GM04504 (cell line): ENCODE measurements around the gene MNAT1.

Experiments used
- DNase-seq: peaks from one replicate; pipeline ENCODE4 v3.0.0-alpha.2; 2012; ENCODE audit warnings: low read depth

MNAT1 gene

DNA sequence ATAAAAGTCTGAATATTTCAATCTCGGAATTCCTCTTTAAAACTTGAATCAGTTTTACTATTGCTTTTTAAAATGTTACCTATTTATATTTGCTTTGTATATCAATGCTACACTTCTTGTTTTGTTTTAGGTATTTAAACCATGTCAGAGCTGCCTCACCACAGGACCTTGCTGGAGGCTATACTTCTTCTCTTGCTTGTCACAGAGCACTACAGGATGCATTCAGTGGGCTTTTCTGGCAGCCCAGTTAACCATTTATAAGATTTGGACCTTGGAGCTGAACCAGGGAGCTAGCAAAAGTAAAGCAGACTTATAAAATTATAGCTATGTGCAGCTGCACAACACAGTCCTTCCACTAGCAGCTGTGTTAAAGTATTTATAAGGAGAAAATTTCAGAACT, 233.5 kb downstream of the MNAT1 start:
- no peak for DNase-seq

DNA sequence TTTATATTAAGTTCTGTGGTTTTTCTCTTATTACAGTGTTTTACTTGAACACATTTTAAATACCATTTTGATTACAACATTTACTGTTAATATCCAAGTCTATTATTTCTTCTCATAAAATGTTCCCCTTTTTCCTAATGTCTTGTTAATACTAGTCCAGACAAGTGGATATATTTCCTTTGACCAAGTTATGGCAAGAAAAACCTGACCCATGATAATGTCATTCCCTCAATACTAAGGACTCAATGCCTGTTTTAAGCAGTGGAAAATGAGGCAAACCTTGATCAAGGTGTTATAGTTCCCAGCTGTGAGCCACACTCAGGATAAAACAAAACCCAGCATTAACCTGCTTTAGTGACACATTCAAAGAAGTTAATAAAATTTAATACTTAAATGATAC, 234.1 kb downstream of the MNAT1 start:
- no peak for DNase-seq

DNA sequence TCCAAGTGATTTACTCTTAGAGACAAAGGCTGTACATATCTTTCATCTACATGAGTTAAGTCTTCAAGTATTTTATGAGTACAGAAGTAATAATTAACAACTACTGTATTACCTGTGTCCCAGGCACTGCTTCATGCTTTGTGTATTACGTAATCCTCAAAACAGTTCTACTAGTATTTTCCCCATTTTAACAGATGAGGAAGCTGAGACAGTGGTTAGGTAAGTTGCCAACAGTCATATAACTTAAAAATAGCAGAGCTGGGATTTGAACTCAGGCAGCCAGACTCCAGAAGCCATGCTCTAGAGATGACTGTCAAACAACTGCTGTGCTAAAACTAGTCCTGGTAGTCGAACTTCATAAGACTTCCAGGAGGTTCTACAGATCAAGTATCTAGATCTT, 235.6 kb downstream of the MNAT1 start:
- DNase-seq, result no peak

DNA sequence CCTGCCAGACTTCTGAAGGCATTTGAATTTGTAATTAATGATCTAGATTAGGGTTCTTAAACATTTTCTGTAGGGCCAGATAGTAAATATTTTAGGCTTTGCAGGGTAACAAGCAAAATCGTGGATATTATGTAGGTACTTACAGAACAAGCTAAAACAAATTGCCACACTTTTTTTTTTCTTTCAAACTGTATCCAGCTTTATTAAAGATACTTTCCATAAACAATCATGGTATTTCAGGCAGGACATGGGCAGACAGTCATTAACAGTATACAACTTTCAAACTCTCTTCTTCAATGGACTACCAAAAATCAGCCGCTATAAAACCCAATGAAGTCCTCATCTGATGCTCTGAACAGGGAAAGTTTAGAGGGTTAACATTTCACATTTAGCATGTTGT, 236.7 kb downstream of the MNAT1 start:
- DNase-seq, result no peak

DNA sequence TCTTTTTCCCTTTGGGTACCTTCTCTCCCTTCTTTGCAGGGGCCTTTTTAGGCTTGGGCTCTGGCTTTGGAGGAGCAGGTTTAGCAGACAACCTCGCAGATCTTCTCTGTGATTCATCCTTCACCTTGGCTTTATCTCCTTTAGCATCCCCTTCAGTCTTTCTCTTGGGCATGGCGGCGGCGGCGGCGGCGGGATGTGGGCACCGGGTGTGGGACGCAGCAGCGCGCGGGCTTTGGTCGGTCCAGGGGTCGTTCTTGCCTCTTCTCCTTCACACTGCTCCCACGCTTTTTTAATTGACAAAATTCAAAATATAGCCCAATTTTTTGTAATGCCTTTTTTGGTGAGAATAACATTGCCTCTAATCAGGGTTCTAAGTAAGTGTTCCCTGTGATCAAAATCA, 237.7 kb downstream of the MNAT1 start:
- no peak for DNase-seq

DNA sequence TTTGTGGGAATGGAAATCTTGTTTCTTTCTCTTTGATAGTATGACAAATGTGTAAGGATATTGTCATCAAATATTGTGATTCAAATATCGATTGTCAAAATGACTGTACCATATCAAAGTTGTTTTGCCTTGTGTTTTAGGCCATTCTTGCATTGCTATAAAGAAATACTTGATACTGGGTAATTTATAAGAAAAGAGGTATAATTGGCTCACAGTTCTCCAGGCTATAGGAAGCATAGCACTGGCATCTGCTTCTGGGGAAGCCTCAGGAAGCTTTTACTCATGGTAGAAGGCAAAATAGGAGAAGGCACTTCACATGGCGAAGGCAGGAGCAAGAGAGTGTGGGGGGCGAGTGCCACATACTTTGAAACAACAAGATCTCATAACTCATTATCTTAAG, 238.5 kb downstream of the MNAT1 start:
- DNase-seq, result no peak

DNA sequence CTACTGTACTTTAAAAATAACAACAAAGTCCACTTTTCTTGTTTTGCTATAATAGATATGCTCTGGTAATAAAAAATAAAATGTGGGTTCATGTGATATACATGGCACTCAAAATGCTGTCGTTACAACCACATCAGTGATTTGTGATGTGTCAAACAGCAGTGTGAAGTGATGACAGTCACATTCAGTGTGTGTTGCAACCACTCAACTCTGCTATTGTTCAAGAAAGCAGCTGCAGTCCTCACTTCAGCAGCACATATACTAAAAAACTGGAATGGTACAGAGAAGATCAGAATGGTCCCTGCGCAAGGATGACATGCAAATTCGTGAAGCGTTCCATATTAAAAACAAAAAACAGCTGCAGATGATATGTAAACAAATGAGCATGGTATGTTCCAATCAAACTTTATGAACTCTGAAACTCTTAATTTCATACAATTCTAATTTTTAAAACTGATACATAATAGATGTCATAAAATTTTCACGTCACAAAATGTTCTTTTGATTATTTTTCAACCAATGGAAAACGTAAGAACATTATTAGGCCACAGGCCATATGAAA, 239.6 kb downstream of the MNAT1 start:
- no peak for DNase-seq

DNA sequence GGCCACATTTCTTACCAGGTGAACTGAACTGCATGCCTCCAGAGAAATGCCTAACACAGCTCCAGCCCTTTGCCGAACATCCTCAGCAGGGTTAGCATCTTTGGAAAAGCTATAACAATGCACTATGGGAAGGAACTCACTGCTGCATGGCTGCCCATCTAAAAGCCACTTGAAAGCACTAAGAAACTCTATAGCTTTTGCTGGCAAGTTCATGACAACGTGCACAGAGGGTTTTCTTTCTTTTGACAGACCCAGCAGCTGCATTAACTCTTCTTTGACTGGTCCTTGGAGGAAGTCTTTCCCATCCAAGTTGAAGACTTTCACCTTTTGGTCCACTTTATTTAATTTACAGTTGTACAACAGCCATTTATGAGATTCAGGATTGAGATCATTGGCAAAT, 241.0 kb downstream of the MNAT1 start:
- no peak for DNase-seq

DNA sequence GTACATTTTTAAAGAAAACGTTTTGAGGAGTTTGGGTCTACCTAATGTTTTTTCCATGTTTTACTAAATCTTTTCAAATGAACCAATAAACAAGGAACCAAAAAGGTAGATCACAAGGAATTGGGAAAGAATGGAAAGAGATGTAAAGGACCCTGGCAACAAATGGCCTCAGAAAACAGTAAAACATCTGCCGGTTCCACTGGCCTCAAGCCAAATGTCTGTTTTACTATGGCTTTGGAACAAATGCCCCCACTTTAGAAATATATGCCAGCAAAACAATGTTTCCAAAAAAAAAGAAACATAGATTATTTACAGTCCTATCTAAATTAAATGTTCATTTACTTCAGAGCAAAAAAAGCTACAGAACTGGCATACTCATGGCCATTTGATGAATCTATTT, 243.3 kb downstream of the MNAT1 start:
- DNase-seq, result no peak

DNA sequence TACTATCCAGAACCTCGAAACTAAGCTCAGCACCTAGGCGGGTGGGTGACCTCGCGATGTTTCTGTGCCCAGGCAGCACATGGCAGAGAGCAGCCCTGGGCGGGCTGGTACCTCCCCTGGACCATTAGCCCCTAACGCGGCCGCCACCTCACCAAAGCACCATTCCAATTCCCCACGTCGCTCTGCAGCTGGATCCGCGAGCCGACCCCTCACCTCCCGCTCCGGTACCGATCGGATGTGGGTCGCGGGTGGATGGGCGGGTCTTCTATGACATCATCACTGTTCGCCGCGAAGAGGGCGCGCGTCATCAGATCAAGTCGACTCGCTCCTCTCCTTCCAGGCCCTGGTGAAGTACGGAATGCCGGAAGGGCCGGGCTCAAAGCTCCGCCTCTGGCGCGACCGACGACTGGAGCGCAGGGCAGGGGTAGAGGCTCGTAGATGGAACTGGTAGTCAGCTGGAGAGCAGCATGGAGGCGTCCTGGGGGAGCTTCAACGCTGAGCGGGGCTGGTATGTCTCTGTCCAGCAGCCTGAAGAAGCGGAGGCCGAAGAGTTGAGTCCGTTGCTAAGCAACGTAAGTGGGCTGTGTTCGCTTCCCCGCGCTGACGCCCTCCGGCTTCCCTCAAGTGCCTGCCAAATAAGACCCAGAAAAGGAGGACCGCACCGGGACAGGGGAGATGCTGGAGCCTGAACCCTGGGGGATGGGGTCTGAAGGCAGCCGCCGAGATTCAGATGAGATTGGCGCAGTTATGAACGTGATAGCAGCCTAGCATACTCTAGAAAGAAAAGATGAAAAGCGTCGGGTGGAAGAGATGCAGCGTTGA, 246.5 kb downstream of the MNAT1 start, which contains the start of the genes SLC38A6 and TRMT5:
Gene SLC38A6 (plus strand): TSS at position 435 of the 822 bp plus-strand sequence. CDS start 33 bp downstream, at position 468.
Gene TRMT5 (minus strand): TSS at position 269 of the 822 bp plus-strand sequence. CDS start 106 bp downstream, at position 163.
- DNase-seq, result peak; percentile 93

DNA sequence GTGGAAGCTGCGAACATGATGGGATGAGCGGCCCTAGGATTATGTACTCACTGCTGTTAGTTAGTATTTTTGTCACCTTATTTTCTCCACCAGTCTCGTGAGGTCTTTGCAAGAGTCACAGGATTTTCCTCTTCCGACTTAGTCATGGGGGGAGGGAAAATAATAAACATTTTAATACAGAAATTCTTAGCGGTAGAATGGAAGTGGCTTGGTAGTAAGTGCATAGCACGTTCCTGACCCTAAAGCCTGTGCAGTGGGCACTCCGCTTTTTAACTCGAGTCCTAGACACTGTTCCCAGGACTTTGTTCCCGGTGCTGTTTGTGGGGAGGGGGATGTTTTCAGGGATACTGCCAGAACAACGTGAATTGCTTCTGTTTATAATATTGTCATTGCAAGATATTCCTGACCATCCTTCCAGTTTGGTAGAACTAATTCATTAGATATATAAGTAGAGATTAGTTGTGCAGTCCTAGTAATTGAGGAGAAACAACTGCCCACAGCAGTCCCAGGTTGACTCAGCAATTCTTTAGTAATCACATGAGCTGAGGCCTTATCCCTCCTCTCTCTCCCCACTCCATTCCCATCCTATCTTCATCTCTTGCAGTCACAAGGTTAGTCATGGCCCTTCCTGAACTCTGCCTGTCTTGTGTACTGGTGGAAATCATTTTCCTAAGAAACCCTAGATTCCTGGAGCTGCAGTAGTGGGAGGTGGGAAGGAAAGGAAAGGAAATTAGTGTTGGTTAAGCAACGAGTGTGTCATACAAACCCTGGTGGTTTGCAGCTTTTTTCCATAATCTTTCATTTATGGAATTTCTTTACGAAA, 247.3 kb downstream of the MNAT1 start:
- DNase-seq, result peak; percentile 48

DNA sequence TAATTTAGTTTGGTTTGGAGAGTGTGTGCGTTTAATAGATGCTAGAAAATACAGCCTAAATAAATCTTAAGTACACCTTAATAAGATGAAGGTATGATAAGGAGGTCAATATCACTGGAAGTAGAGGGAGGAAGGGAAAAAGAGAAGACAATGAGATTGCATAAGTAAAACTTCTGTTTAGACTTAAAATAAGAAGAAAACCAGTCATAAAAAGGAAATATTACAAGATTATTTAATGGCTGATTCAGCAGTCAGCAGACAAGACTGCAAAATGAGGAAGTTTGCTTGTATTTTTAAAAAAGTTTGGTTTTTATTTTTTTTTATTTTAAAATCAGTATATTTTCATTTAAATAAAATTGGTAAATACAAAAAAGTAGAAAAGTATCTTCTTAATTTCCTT, 249.6 kb downstream of the MNAT1 start:
- no peak for DNase-seq

DNA sequence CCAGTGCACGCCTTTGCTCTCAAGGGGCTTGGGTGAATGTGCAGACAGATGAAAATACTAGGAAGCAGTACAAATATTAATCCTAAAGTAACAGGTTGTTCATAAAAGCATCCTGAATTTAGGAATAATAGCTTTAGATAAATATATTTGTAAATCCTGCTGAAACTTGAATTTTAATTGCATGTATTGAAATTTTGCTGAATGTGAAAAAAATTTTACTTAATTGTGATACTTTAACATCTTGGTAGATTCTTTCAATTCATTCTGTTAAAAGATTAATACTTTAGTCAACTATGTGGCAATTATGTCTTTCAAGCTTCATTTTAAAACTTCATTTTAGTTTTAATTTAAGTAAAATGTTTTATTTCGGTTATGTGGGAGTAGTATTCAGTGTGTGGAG, 251.9 kb downstream of the MNAT1 start:
- no peak for DNase-seq

DNA sequence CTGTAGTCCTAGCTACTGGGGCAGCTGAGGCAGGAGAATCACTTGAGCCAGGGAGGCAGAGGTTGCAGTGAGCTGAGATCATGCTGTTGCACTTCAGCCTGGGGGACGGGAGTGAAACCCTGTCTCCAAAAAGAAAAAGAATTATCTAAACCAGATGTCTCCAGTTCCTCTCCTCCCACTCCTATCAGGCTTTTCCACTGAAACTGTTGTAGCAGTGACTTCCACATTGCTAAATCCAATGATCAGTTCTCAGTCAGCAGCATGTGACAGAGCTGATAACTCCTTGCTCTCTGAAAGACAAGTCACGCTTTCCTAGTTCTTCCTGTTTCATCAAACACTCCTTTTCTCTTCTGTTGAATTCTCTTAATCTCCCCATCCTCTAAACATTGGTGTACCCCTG, 255.0 kb downstream of the MNAT1 start:
- no peak for DNase-seq

DNA sequence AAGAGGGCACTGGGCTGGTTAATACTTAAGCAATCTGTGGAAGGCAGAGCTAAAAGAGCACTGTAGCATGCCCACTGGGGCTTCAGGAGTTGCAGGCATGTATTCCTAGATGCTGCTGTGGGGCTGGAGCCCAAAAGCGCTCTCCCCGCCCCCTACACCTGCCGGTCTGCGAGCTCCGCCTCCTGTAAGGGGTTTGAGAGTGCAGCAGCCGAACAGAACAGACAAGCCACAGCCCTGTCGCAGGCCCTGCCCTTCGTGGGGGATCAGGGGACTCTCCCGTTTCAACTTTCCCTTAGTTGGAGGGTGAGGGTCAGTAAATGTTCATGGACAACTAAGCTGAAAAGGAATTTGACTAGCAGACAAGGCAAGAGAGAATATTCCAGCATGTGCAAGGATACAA, 264.1 kb downstream of the MNAT1 start:
- DNase-seq, result no peak

DNA sequence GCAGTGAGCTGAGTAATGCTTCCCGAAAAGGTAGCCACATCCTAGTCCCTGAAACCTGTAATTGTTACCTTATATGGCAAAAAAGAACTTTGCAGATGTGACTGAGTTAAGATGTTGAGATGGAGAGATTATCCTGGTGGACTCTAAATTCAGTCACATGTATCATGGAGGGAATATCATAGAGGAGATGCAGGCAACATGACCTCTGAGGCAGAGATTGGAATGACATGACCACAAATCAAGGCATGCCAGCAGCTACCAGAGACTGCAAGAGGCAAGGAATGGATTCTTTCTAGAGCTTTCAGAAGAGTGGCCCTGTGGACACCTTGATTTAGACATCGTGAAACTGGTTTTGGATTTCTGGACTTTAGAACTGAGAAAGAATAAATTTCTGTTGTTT, 265.0 kb downstream of the MNAT1 start:
- no peak for DNase-seq

DNA sequence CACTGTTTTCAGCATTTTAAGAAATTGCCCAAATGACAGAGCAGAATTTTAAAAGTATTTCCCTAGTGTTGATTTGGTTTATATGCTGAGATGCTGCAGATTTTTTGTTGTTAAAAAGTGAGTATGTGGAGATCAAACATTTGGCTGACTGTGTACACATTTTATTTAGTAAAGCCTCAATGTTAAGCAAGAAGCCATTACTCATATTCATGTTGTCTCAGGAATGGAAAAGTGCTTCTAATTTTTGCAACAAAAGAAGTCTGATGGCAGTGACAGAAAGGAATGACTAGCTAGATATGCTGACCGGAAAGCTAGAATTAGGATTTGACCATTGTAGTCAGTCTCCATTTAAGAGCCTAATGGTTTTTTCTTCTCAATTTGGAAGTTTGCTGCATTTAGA, 269.0 kb downstream of the MNAT1 start:
- no peak for DNase-seq

DNA sequence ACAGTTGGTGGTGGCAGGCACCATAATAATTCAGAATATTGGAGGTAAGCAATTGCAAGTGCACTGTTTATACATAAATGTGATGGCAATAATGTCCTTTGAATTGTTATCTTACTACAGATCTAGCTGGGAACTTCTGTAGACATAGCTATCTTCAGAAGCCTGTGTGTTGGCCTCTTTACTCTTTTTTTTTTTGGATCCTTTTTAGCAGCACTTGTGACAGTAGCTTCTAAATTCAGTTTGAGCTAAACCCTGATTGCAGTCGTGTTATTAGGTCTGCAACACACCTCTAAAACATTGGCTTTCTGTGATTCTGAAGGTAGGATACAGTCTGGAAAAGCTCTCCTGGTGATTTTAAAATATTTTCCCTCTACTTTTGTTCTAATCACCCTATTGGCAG, 285.0 kb downstream of the MNAT1 start:
- no peak for DNase-seq
